HEK293 (cell line): ENCODE data around the gene SMC1B.

ENCODE experiments used
- CTCF ChIA-PET: fragments of 350-600 bp; formaldehyde crosslinking; extraction: SDS; loops from one replicate; lab custom pipeline; 2021; ENCODE audit warnings: antibody characterized with exemption; lab: Yijun Ruan, JAX
- POLR2A ChIA-PET: fragments of 300-600 bp; formaldehyde crosslinking; extraction: SDS; loops from one replicate; lab custom pipeline; 2020; ENCODE audit warnings: antibody characterized with exemption, inconsistent platforms; lab: Yijun Ruan, JAX
- H3K27ac ChIP-seq: fragments of 200-500 bp; sonication (Bioruptor generic); 2 replicates; pipeline ENCODE4 v1.5.1; 2014; ENCODE audit warnings: low read depth, low read length, control low read depth, inconsistent platforms; ENCODE audit errors: extremely low read depth
- H3K36me3 ChIP-seq, 2 experiments: fragments of 200-500 bp in 1 of 2; sonication (Bioruptor generic) in 1 of 2; 1 replicate in 1 of 2; 2 replicates in 1 of 2; pipeline ENCODE4 v1.5.1; 2014 to 2017; ENCODE audit warnings: inconsistent platforms in 2 of 2, low read length in 2 of 2; ENCODE audit not compliant: control insufficient read depth in 2 of 2, insufficient read depth in 1 of 2
- H3K4me1 ChIP-seq: fragments of 200-500 bp; sonication (Bioruptor generic); 2 replicates; pipeline ENCODE4 v1.5.1; 2014; ENCODE audit warnings: mild to moderate bottlenecking, low read length, inconsistent platforms; ENCODE audit not compliant: control insufficient read depth, insufficient read depth
- H3K4me3 ChIP-seq: 2 replicates; pipeline ENCODE4 v1.5.1; 2011; ENCODE audit warnings: low read depth, mild to moderate bottlenecking, control low read depth, low read length, moderate library complexity
- H3K9me3 ChIP-seq: fragments of 200-500 bp; sonication (Bioruptor generic); 2 replicates; pipeline ENCODE4 v1.5.1; 2014; ENCODE audit warnings: low read depth, low read length, inconsistent platforms; ENCODE audit not compliant: control insufficient read depth, insufficient read depth
- HOXA7 ChIP-seq: sonication (generic); formaldehyde crosslinking; IDR thresholded peaks from 2 replicates; pipeline ENCODE4 v1.8.1; 2022; ENCODE audit warnings: missing genetic modification reagents, borderline replicate concordance
- KLF8 ChIP-seq: fragments of 450-650 bp; formaldehyde crosslinking; IDR thresholded peaks from 2 replicates; pipeline ENCODE4 v1.5.1; 2016; ENCODE audit warnings: missing biosample characterization, missing genetic modification characterization
- MEIS1 ChIP-seq: sonication (generic); formaldehyde crosslinking; IDR thresholded peaks from 2 replicates; pipeline ENCODE4 v1.8.1; 2022; ENCODE audit warnings: missing genetic modification reagents, mild to moderate bottlenecking, borderline replicate concordance
- PRDM4 ChIP-seq: fragments of 450-650 bp; formaldehyde crosslinking; IDR thresholded peaks from 2 replicates; pipeline ENCODE4 v1.5.1; 2017; ENCODE audit warnings: missing biosample characterization, missing genetic modification characterization
- RBAK ChIP-seq: fragments of 450-650 bp; formaldehyde crosslinking; IDR thresholded peaks from 2 replicates; pipeline ENCODE4 v1.5.1; 2016; ENCODE audit warnings: missing biosample characterization, missing genetic modification characterization
- SCRT1 ChIP-seq: fragments of 450-650 bp; formaldehyde crosslinking; IDR thresholded peaks from 2 replicates; pipeline ENCODE4 v1.5.1; 2016; ENCODE audit warnings: missing biosample characterization, missing genetic modification characterization, borderline replicate concordance
- ZBTB26 ChIP-seq: fragments of 450-650 bp; formaldehyde crosslinking; optimal IDR thresholded peaks from 2 replicates; pipeline ENCODE3; 2016; ENCODE audit warnings: missing biosample characterization, mild to moderate bottlenecking, missing genetic modification characterization
- ZNF16 ChIP-seq: fragments of 450-650 bp; formaldehyde crosslinking; IDR thresholded peaks from 2 replicates; pipeline ENCODE4 v1.5.1; 2016; ENCODE audit warnings: low read depth, missing biosample characterization, missing genetic modification characterization
- ZNF19 ChIP-seq: fragments of 450-650 bp; formaldehyde crosslinking; IDR thresholded peaks from 2 replicates; pipeline ENCODE4; 2016; ENCODE audit warnings: missing biosample characterization, missing genetic modification characterization, low read depth
- ZNF223 ChIP-seq: fragments of 450-650 bp; formaldehyde crosslinking; IDR thresholded peaks from 2 replicates; pipeline ENCODE4 v1.5.1; 2016; ENCODE audit warnings: missing biosample characterization, missing genetic modification characterization
- ZNF354C ChIP-seq: fragments of 450-650 bp; formaldehyde crosslinking; IDR thresholded peaks from 2 replicates; pipeline ENCODE4 v1.5.1; 2016; ENCODE audit warnings: missing biosample characterization, missing genetic modification characterization, low read depth, borderline replicate concordance
- ZNF416 ChIP-seq: fragments of 450-650 bp; formaldehyde crosslinking; IDR thresholded peaks from 2 replicates; pipeline ENCODE4 v1.5.1; 2016; ENCODE audit warnings: missing biosample characterization, missing genetic modification characterization
- ZNF423 ChIP-seq: fragments of 450-650 bp; formaldehyde crosslinking; IDR thresholded peaks from 2 replicates; pipeline ENCODE4 v1.5.1; 2016; ENCODE audit warnings: missing biosample characterization, missing genetic modification characterization
- ZNF571 ChIP-seq: fragments of 450-650 bp; formaldehyde crosslinking; IDR thresholded peaks from 2 replicates; pipeline ENCODE4 v1.5.0; 2017; ENCODE audit warnings: missing biosample characterization, missing genetic modification characterization
- ZNF626 ChIP-seq: fragments of 450-650 bp; sonication (Bioruptor Pico); formaldehyde crosslinking; IDR thresholded peaks from 2 replicates; pipeline ENCODE4 v1.5.1; 2018; ENCODE audit warnings: missing biosample characterization, missing genetic modification characterization, inconsistent platforms
- ZNF707 ChIP-seq: fragments of 450-650 bp; formaldehyde crosslinking; IDR thresholded peaks from 2 replicates; pipeline ENCODE4 v1.5.1; 2016; ENCODE audit warnings: missing biosample characterization, missing genetic modification characterization
- ZSCAN16 ChIP-seq: fragments of 450-650 bp; formaldehyde crosslinking; IDR thresholded peaks from 2 replicates; pipeline ENCODE4 v1.5.1; 2016; ENCODE audit warnings: missing biosample characterization, missing genetic modification characterization
- TF ChIP-seq, protein P1 (sequence below): fragments of 450-650 bp; formaldehyde crosslinking; IDR thresholded peaks from 2 replicates; pipeline ENCODE4 v1.5.1; 2017; ENCODE audit warnings: missing biosample characterization, missing genetic modification characterization
- TF ChIP-seq, protein P2 (sequence below): fragments of 450-650 bp; IDR thresholded peaks from 2 replicates; pipeline ENCODE4 v1.5.1; 2018; ENCODE audit warnings: missing biosample characterization, mild to moderate bottlenecking, missing genetic modification characterization
- TF ChIP-seq, protein P3 (sequence below): fragments of 450-650 bp; formaldehyde crosslinking; IDR thresholded peaks from 2 replicates; pipeline ENCODE4 v1.5.1; 2016; ENCODE audit warnings: missing biosample characterization, missing genetic modification characterization

SMC1B gene

DNA sequence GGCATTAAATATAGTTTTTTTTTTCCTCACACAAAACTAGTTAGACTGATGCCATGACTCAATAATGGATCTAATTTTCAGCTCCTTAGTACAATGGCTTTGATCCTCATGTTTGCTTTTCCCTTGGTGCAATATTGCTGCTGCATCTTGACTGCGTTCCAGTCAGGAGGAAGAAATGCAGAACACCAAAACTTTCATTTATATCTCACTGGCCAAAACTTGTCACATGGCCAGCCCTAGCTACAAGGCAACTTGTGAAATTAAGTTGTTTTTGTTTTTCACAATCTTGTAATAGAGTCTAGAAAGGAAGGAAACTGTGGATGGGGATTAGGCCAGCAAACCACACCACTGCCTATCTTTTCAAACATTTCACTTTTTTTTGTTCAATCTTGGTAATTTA lies 36.7 kb downstream of the SMC1B start:
- no peaks in the 10 kb centered on the region for H3K4me1 ChIP-seq
- TF ChIP-seq ZNF16 (no peak), ZNF354C (no peak), MEIS1 (no peak), HOXA7 (CRISPR knock-in tag) (no peak), ZNF19 (tag by site-specific recombination) (no peak), ZBTB26 (tag by site-specific recombination) (no peak), ZSCAN16 (tag by site-specific recombination) (no peak), KLF8 (tag by site-specific recombination) (no peak), ZNF571 (tag by site-specific recombination) (no peak), RBAK (tag by site-specific recombination) (no peak), ZNF223 (tag by site-specific recombination) (no peak), ZNF707 (tag by site-specific recombination) (no peak), SCRT1 (tag by site-specific recombination) (no peak), ZNF416 (no peak), PRDM4 (tag by site-specific recombination) (no peak), ZNF423 (tag by site-specific recombination) (no peak), ZNF626 (tag by site-specific recombination) (no peak)
- TF ChIP-seq, protein P1, sequence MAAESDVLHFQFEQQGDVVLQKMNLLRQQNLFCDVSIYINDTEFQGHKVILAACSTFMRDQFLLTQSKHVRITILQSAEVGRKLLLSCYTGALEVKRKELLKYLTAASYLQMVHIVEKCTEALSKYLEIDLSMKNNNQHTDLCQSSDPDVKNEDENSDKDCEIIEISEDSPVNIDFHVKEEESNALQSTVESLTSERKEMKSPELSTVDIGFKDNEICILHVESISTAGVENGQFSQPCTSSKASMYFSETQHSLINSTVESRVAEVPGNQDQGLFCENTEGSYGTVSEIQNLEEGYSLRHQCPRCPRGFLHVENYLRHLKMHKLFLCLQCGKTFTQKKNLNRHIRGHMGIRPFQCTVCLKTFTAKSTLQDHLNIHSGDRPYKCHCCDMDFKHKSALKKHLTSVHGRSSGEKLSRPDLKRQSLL (tag by site-specific recombination): no peak
- TF ChIP-seq, protein P2, sequence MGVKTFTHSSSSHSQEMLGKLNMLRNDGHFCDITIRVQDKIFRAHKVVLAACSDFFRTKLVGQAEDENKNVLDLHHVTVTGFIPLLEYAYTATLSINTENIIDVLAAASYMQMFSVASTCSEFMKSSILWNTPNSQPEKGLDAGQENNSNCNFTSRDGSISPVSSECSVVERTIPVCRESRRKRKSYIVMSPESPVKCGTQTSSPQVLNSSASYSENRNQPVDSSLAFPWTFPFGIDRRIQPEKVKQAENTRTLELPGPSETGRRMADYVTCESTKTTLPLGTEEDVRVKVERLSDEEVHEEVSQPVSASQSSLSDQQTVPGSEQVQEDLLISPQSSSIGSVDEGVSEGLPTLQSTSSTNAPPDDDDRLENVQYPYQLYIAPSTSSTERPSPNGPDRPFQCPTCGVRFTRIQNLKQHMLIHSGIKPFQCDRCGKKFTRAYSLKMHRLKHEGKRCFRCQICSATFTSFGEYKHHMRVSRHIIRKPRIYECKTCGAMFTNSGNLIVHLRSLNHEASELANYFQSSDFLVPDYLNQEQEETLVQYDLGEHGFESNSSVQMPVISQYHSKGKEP (tag by site-specific recombination): no peak
- TF ChIP-seq, protein P3, sequence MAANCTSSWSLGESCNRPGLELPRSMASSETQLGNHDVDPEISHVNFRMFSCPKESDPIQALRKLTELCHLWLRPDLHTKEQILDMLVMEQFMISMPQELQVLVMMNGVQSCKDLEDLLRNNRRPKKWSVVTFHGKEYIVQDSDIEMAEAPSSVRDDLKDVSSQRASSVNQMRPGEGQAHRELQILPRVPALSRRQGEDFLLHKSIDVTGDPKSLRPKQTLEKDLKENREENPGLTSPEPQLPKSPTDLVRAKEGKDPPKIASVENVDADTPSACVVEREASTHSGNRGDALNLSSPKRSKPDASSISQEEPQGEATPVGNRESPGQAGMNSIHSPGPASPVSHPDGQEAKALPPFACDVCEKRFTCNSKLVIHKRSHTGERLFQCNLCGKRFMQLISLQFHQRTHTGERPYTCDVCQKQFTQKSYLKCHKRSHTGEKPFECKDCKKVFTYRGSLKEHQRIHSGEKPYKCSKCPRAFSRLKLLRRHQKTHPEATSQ (tag by site-specific recombination): no peak
- CTCF ChIA-PET: interaction anchor here (0.6 to 2.0 kb wide), 3 partner anchors 14 to 177 kb away, joined by 4 to 5 read pairs (median 5); no protein-coding TSS in a partner anchor

More for the DNA sequence above, 36.7 kb downstream of the SMC1B start:
- H3K27ac ChIP-seq: no peak overlapping the region
- H3K9me3 ChIP-seq: no peaks in the 10 kb centered on the region
- POLR2A ChIA-PET: no interaction called here
- no peak overlapping the region for H3K4me3 ChIP-seq
- no peaks in the 10 kb centered on the region for H3K36me3 ChIP-seq
